Ascending aorta (tissue), 2 donors: Measurements from ENCODE around the gene EXOC7. TPM values are rescaled to one million over a fixed set of nuclear protein-coding genes. Genes with fewer than 3 reads are reported as not detected.

Source experiments
- DNase-seq, 2 donors: peaks; one replicate each; pipeline ENCODE4 v3.0.0-alpha.2; 2019; ENCODE audit warnings: low spot score in 2 of 2
- H3K27ac ChIP-seq, 2 donors: fragments of 200-600 bp; sonication (generic); one replicate each; pipeline ENCODE4 v1.5.1; 2016 to 2017; ENCODE audit warnings: mild to moderate bottlenecking in 1 of 2
- H3K27me3 ChIP-seq: fragments of 200-600 bp; sonication (generic); one replicate; pipeline ENCODE4 v1.5.1; 2017
- H3K36me3 ChIP-seq, 2 donors: fragments of 200-600 bp; sonication (generic); one replicate each; pipeline ENCODE4 v1.5.1; 2016
- H3K4me1 ChIP-seq, 2 donors: fragments of 200-600 bp; sonication (generic); one replicate each; pipeline ENCODE4 v1.5.1; 2016 to 2017; ENCODE audit warnings: mild to moderate bottlenecking in 1 of 2
- H3K4me3 ChIP-seq, 2 donors: fragments of 200-600 bp; sonication (generic); one replicate each; pipeline ENCODE4 v1.5.1; 2016 to 2017; ENCODE audit warnings: mild to moderate bottlenecking in 1 of 2
- H3K9me3 ChIP-seq, 2 donors: fragments of 200-600 bp; sonication (generic); one replicate each; pipeline ENCODE4 v1.5.1; 2016
- intact Hi-C: fragments of 100-400 bp; cut with DNase I; formaldehyde crosslinking; loops from one replicate; pipeline ENCODE4 v1.15.1; 2023
- total RNA-seq: library from RNA; depleted of rRNA; stranded (reverse); fragments of >200 nt; gene quantifications from one replicate; pipeline ENCODE4 v1.1.0, GENCODE V29; 2016
- TF ChIP-seq, protein P1 (sequence below), 3 experiments: fragments of 200-600 bp in 2 of 3; fragments of 450-650 bp in 1 of 3; sonication (generic) in 2 of 3; IDR thresholded peaks; one replicate each; pipeline ENCODE4 v1.5.1; 2016 to 2019; ENCODE audit warnings: antibody characterized with exemption in 3 of 3, mild to moderate bottlenecking in 1 of 3, moderate library complexity in 1 of 3

The EXOC7 gene
- total RNA-seq, 1 donor from 2014 or later, result 123 TPM

GRCh38 chr17:76138896-76139752 is 35.5 kb upstream of the EXOC7 start:
- Histone ChIP-seq H3K27me3 (peaks cover 20% of the 10 kb centered on the region), H3K36me3 (no peaks in the 10 kb centered on the region), H3K9me3 (no peaks in the 10 kb centered on the region), H3K27ac (no peak overlapping the region), H3K4me3 (no peak overlapping the region), H3K4me1 (peaks cover 13 to 17% of the 10 kb centered on the region in 2 donors)
- no peak for DNase-seq
- TF ChIP-seq, protein P1, sequence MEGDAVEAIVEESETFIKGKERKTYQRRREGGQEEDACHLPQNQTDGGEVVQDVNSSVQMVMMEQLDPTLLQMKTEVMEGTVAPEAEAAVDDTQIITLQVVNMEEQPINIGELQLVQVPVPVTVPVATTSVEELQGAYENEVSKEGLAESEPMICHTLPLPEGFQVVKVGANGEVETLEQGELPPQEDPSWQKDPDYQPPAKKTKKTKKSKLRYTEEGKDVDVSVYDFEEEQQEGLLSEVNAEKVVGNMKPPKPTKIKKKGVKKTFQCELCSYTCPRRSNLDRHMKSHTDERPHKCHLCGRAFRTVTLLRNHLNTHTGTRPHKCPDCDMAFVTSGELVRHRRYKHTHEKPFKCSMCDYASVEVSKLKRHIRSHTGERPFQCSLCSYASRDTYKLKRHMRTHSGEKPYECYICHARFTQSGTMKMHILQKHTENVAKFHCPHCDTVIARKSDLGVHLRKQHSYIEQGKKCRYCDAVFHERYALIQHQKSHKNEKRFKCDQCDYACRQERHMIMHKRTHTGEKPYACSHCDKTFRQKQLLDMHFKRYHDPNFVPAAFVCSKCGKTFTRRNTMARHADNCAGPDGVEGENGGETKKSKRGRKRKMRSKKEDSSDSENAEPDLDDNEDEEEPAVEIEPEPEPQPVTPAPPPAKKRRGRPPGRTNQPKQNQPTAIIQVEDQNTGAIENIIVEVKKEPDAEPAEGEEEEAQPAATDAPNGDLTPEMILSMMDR (IDR thresholded peaks at IDR 0.05), result no peak
- intact Hi-C loops, result no loop called here

- DNase-seq, result no peak
- H3K27me3 ChIP-seq, result peaks cover 20% of the 10 kb centered on the region
- peak overlapping the region in 1 of 2 donors; percentile 11 for H3K4me3 ChIP-seq
- intact Hi-C loops, result no loop called here
- peaks cover 13 to 17% of the 10 kb centered on the region in 2 donors for H3K4me1 ChIP-seq
- TF ChIP-seq, protein P1 (IDR thresholded peaks at IDR 0.05), result no peak
- H3K27ac ChIP-seq, result no peak overlapping the region
- no peaks in the 10 kb centered on the region for H3K9me3 ChIP-seq
- H3K36me3 ChIP-seq, result no peaks in the 10 kb centered on the region
These were observed 34.8 kb upstream of the EXOC7 start for GRCh38 chr17:76138234-76138895.

DNA sequence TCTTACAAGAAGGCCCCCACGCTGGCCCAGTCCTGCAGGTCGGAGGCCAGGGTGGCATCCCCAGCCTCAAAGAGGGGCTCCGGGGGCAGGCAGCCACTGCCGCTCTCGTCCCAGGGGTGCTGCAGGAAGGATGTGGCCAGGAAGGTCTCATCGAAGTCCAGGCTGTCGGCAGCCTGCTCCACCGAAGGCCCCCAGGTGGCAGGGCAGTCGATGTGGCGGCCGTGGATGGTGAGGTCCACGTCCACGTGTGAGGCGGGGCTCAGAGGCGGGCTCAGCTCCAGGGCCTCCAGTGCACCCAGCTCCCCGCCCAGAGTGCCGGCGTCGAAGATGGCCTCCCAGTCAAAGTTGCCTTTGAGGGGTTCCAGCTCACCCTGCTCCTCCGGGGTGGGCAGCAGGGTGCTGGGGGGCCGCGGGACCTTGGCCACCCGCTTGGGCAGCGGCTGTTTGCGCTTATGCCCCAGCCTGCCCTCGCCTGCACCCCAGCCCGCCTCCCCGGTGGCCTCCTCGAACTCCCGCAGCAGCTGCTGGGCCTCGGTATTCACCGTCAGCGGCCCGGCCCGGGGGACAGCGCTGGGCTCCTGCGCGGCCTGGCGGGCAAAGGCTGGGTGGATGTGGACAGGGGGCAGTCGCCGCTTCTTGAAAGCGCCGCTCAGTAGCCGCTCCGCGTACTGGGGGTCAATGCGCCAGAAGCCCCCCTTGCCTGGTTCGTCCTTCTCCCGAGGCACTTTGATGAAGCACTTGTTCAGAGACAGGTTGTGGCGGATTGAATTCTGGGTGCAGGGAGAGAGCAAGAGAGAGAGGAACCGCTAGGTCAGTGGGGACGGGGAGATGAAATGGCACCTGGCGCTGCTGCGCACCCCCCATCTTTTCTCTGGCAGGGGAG is 34.0 kb upstream of the EXOC7 start:
- no peak overlapping the region for H3K27ac ChIP-seq
- H3K9me3 ChIP-seq, result no peaks in the 10 kb centered on the region
- H3K4me1 ChIP-seq, result peaks cover 13 to 17% of the 10 kb centered on the region in 2 donors
- no peak for DNase-seq
- TF ChIP-seq, protein P1 (IDR thresholded peaks at IDR 0.05), result no peak
- peaks cover 20% of the 10 kb centered on the region for H3K27me3 ChIP-seq
- intact Hi-C loops, result no loop called here
- peak overlapping the region in 1 of 2 donors; percentile 11 for H3K4me3 ChIP-seq
- no peaks in the 10 kb centered on the region for H3K36me3 ChIP-seq

- Histone ChIP-seq H3K27me3 (peaks cover 20% of the 10 kb centered on the region), H3K27ac (no peak overlapping the region), H3K36me3 (no peaks in the 10 kb centered on the region), H3K4me3 (no peak overlapping the region), H3K9me3 (no peaks in the 10 kb centered on the region), H3K4me1 (peaks cover 13 to 17% of the 10 kb centered on the region in 2 donors)
- TF ChIP-seq, protein P1 (IDR thresholded peaks at IDR 0.05), result no peak
- intact Hi-C loops, result no loop called here
- peak in 1 of 2 donors; percentile 61 for DNase-seq
These were observed 33.4 kb upstream of the EXOC7 start for GRCh38 chr17:76137001-76137350.

GRCh38 chr17:76136276-76137000 is 32.9 kb upstream of the EXOC7 start:
- Histone ChIP-seq H3K9me3 (no peaks in the 10 kb centered on the region), H3K36me3 (no peaks in the 10 kb centered on the region), H3K4me1 (peaks cover 13 to 16% of the 10 kb centered on the region in 2 donors), H3K27me3 (peaks cover 20% of the 10 kb centered on the region), H3K27ac (no peak overlapping the region), H3K4me3 (no peak overlapping the region)
- peak in 1 of 2 donors; percentile 38 for DNase-seq
- TF ChIP-seq, protein P1 (IDR thresholded peaks at IDR 0.05), result no peak
- intact Hi-C loops, result no loop called here
